HG03378 (cell line): ENCODE data around the gene RAPGEF6.
"Not testable (repeated sequence)": the region's sequence is repeated elsewhere in the genome, so short reads cannot be mapped to it uniquely, and the experiment has no call there.

Experiments used
- ATAC-seq: cut with Tn5 transposase; IDR thresholded peaks from one replicate; pipeline ENCODE4 v1.9.1; 2021; ENCODE audit warnings: mild to moderate bottlenecking, moderate library complexity; ENCODE audit not compliant: unreplicated experiment

The RAPGEF6 gene

GRCh38 chr5:131457193-131457592, 177.8 kb downstream of the RAPGEF6 start:
- ATAC-seq: no peak

GRCh38 chr5:131450941-131451340, 184.1 kb downstream of the RAPGEF6 start:
- no peak for ATAC-seq

- ATAC-seq: no peak
These were observed 193.8 kb downstream of the RAPGEF6 start for GRCh38 chr5:131441184-131441583.

- ATAC-seq: no peak
These were observed 198.9 kb downstream of the RAPGEF6 start for GRCh38 chr5:131436081-131436480.

GRCh38 chr5:131433109-131433508, 201.9 kb downstream of the RAPGEF6 start:
- ATAC-seq: no peak

- no peak for ATAC-seq
These were observed 203.2 kb downstream of the RAPGEF6 start for GRCh38 chr5:131431794-131432193.

- no peak for ATAC-seq
These were observed 204.2 kb downstream of the RAPGEF6 start for GRCh38 chr5:131430794-131431193.

- no peak for ATAC-seq
These were observed 209.0 kb downstream of the RAPGEF6 start for GRCh38 chr5:131426011-131426410.

GRCh38 chr5:131423056-131423455, 212.0 kb downstream of the RAPGEF6 start:
- ATAC-seq: no peak

GRCh38 chr5:131419877-131420276, 215.2 kb downstream of the RAPGEF6 start:
- ATAC-seq: no peak

- no peak for ATAC-seq
These were observed 216.2 kb downstream of the RAPGEF6 start for GRCh38 chr5:131418846-131419245.

- ATAC-seq: peak; percentile 36
These were observed 217.7 kb downstream of the RAPGEF6 start for GRCh38 chr5:131417240-131417869.

GRCh38 chr5:131416729-131417128, 218.3 kb downstream of the RAPGEF6 start:
- ATAC-seq: peak; percentile 76

GRCh38 chr5:131413605-131414559, 221.1 kb downstream of the RAPGEF6 start:
- ATAC-seq: peak; percentile 81

- no peak for ATAC-seq
These were observed 227.9 kb downstream of the RAPGEF6 start for GRCh38 chr5:131406975-131407638.

GRCh38 chr5:131406076-131406475, 229.0 kb downstream of the RAPGEF6 start:
- no peak for ATAC-seq

GRCh38 chr5:131405674-131406073, 229.4 kb downstream of the RAPGEF6 start:
- ATAC-seq: no peak

GRCh38 chr5:131400585-131400984, 234.4 kb downstream of the RAPGEF6 start:
- no peak for ATAC-seq

- ATAC-seq: not testable (repeated sequence)
These were observed 236.0 kb downstream of the RAPGEF6 start for GRCh38 chr5:131399007-131399406.

- no peak for ATAC-seq
These were observed 238.3 kb downstream of the RAPGEF6 start for GRCh38 chr5:131396630-131397273.

- peak; percentile 88 for ATAC-seq
These were observed 239.0 kb downstream of the RAPGEF6 start for GRCh38 chr5:131396015-131396414.
